ENCODE results near the gene DEDD. TPM values are rescaled to one million over a fixed set of nuclear protein-coding genes. Genes with fewer than 3 reads are reported as not detected.

Gene DEDD
- polyA plus RNA-seq, 4 donors = 22.7 to 31.8 (median 24.6) TPM

DNA sequence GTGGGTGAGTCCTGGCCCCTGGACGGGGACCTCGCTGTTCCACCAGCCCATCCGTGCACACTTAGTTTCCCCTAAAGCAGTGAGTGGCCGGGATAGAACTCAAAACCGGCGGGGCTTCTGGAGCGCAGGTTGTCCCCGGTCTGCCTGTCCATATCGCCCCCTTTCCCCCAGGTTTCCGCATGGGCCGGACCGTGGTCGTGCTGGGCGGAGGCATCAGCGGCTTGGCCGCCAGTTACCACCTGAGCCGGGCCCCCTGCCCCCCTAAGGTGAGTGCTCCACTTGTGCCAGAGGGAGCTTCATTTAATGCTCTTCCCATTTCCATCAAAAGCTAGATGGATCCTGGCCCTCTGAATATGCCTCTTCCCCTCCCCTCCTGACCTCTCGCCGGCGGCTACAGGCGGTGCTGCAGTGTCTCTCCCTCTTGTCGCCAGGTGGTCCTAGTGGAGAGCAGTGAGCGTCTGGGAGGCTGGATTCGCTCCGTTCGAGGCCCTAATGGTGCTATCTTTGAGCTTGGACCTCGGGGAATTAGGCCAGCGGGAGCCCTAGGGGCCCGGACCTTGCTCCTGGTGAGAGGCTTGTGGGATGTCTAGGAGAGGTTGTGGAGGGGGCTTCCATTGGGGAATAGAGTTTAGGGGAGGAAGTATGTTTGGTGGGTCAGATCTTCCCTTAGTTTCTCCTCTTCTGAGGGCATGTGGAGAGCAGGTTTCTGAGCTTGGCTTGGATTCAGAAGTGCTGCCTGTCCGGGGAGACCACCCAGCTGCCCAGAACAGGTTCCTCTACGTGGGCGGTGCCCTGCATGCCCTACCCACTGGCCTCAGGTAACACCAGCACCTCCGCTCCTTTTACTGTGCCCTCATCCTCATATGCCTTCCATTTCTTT lies 34.4 kb upstream of the DEDD start:
- DNase-seq (peak in 1 of 2 donors; percentile 42), FAIRE-seq (no peak)
- 6 to 8% (median 7%) methylated on average over 32 to 33 of the region's 33 CpGs for WGBS, 3 donors
- H3K36me3 ChIP-seq (ENCODE audit: control insufficient read depth in 3 of 3, insufficient read depth in 2 of 3, low read depth in 1 of 3, low read length in 3 of 3) = peaks cover 0 to 60% (median 2%) of the 10 kb centered on the region in 3 donors
- H3K4me1 ChIP-seq (ENCODE audit: control insufficient read depth in 3 of 3, insufficient read depth in 2 of 3, low read depth in 1 of 3, low read length in 2 of 3) = peaks cover 2 to 22% (median 3%) of the 10 kb centered on the region in 3 donors
- no peaks in the 10 kb centered on the region for H3K27me3 ChIP-seq (ENCODE audit: control insufficient read depth in 3 of 3, insufficient read depth in 3 of 3, low read length in 3 of 3)
- H3K9me3 ChIP-seq (ENCODE audit: control insufficient read depth in 2 of 2, insufficient read depth in 1 of 2, low read depth in 1 of 2, low read length in 1 of 2) = no peaks in the 10 kb centered on the region
- peak overlapping the region; percentile 42 to 61 (median 59) for H3K4me3 ChIP-seq (ENCODE audit: low read depth in 1 of 3, low read length in 3 of 3)
- peak overlapping the region; percentile 61 to 95 (median 90) for H3K27ac ChIP-seq (ENCODE audit: low read depth in 1 of 3, low read length in 2 of 3)

DNA sequence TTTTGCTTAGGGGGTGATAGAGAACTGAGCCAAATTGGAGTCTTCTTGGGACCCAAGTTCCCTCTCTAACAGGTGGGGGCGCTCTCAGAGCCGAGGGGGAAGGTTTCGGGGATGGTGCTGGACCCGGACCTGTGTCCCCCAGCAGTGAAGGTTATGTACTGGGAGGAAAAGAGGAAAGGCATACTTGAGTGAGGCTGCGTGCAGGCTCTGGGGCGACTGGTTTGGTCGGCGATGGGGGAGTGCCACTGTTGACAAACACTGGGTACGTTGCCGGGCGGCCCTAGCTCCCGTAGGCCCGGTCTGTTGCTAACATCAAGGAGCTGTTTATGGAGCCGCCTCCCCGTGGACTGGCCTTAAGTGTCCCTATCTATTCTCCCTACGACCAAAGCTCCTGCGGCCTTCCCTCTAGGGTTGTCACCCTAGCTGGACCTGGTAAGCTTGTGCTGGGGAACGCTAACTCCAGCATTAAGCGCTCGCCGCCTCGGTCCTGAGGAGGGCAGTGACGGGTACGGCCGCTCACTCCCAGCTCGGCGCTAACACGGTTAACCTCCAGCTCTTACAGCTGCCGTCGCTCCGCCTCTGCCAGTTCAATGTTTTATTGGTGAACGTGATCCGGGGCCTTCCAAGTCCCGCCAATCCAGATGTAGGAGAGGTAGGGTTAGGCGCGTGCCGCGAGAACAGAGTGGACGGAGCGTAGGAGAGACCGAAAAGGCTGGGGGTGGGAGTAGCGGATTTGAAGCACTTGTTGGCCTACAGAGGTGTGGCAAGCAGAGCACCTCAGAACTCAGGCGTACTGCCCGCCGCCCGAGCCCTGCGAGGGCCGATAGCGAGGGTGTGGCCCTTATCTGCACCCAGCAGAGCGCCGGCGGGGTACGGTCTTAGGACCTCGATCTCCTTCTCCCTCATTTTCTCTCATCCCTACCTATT lies 33.5 kb upstream of the DEDD start, which contains the start of gene PPOX:
Gene PPOX, plus strand, starts transcription at position 685 of the 927 bp plus-strand sequence. CDS start 422 bp downstream, outside the sequence.
- peaks cover 2 to 25% (median 3%) of the 10 kb centered on the region in 3 donors for H3K4me1 ChIP-seq (ENCODE audit: control insufficient read depth in 3 of 3, insufficient read depth in 2 of 3, low read depth in 1 of 3, low read length in 2 of 3)
- 0% methylated on average over 54 of the region's 54 CpGs for WGBS, 3 donors
- FAIRE-seq = no peak

DNA sequence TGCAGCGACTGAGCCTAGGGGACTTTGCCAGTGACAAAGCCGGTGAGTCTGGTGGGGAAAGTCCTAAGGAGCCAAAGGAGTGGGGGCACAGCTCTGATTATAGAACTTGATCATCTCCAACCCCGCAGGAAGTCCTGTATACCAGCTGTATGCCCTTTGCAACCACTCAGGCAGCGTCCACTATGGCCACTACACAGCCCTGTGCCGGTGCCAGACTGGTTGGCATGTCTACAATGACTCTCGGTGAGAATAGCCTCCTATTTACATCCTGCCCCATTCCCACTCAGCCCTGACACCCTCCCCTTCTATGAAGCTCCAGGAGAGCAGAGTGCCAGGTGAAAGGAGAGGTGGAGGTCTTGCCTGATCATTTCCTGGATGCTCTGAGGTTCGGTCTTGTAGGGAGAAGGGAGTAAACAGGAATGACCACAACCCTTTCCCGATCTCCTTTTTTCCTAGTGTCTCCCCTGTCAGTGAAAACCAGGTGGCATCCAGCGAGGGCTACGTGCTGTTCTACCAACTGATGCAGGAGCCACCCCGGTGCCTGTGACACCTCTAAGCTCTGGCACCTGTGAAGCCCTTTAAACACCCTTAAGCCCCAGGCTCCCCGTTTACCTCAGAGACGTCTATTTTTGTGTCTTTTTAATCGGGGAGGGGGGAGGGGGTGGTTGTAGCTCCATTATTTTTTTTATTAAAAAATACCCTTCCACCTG lies 32.6 kb upstream of the DEDD start:
- Histone ChIP-seq H3K36me3 (ENCODE audit: control insufficient read depth in 3 of 3, insufficient read depth in 2 of 3, low read depth in 1 of 3, low read length in 3 of 3) (peaks cover 0 to 57% (median 0%) of the 10 kb centered on the region in 3 donors), H3K9me3 (ENCODE audit: control insufficient read depth in 2 of 2, insufficient read depth in 1 of 2, low read depth in 1 of 2, low read length in 1 of 2) (no peaks in the 10 kb centered on the region), H3K27me3 (ENCODE audit: control insufficient read depth in 3 of 3, insufficient read depth in 3 of 3, low read length in 3 of 3) (no peaks in the 10 kb centered on the region), H3K4me3 (ENCODE audit: low read depth in 1 of 3, low read length in 3 of 3) (peak overlapping the region in 1 of 3 donors; percentile 59), H3K4me1 (ENCODE audit: control insufficient read depth in 3 of 3, insufficient read depth in 2 of 3, low read depth in 1 of 3, low read length in 2 of 3) (peaks cover 2 to 34% (median 3%) of the 10 kb centered on the region in 3 donors), H3K27ac (ENCODE audit: low read depth in 1 of 3, low read length in 2 of 3) (peak overlapping the region; percentile 69 to 95 (median 90))
- DNase-seq (no peak), FAIRE-seq (no peak)
- 56 to 67% (median 63%) methylated on average over 14 of the region's 14 CpGs for WGBS, 3 donors

More for the DNA sequence above, 33.5 kb upstream of the DEDD start, which contains the start of gene PPOX:
- H3K27me3 ChIP-seq (ENCODE audit: control insufficient read depth in 3 of 3, insufficient read depth in 3 of 3, low read length in 3 of 3) = no peaks in the 10 kb centered on the region
- no peaks in the 10 kb centered on the region for H3K9me3 ChIP-seq (ENCODE audit: control insufficient read depth in 2 of 2, insufficient read depth in 1 of 2, low read depth in 1 of 2, low read length in 1 of 2)
- peaks cover 0 to 59% (median under 1%) of the 10 kb centered on the region in 3 donors for H3K36me3 ChIP-seq (ENCODE audit: control insufficient read depth in 3 of 3, insufficient read depth in 2 of 3, low read depth in 1 of 3, low read length in 3 of 3)
- peak within 1 kb of the TSS; percentile 42 to 61 (median 59) for H3K4me3 ChIP-seq (ENCODE audit: low read depth in 1 of 3, low read length in 3 of 3)
- H3K27ac ChIP-seq (ENCODE audit: low read depth in 1 of 3, low read length in 2 of 3) = peak within 1 kb of the TSS; percentile 69 to 95 (median 90)
- DNase-seq = peak; percentile 98 to 99

DNA sequence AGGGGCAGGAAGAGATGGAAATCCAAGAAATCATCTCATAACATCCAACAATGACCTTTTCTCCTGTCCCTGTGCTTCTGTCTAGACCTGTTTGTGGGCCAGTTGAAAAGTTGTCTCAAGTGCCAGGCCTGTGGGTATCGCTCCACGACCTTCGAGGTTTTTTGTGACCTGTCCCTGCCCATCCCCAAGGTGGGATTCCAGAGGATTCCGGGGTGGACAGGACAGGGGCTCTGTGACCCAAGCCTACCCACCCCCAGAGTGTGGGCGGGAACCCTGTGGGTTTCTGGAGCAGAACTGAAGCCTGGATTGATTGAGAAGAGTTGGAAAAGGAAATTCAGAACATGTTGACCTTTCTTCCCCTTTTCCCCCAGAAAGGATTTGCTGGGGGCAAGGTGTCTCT lies 31.3 kb upstream of the DEDD start:
- no peak for FAIRE-seq
- H3K4me3 ChIP-seq (ENCODE audit: low read depth in 1 of 3, low read length in 3 of 3) = no peak overlapping the region
- no peak for DNase-seq
- WGBS, 3 donors = 91 to 93% (median 93%) methylated on average over 5 of the region's 5 CpGs
- H3K9me3 ChIP-seq (ENCODE audit: control insufficient read depth in 2 of 2, insufficient read depth in 1 of 2, low read depth in 1 of 2, low read length in 1 of 2) = no peaks in the 10 kb centered on the region
- H3K27ac ChIP-seq (ENCODE audit: low read depth in 1 of 3, low read length in 2 of 3) = no peak overlapping the region
- H3K4me1 ChIP-seq (ENCODE audit: control insufficient read depth in 3 of 3, insufficient read depth in 2 of 3, low read depth in 1 of 3, low read length in 2 of 3) = peaks cover 2 to 39% (median 3%) of the 10 kb centered on the region in 3 donors
- H3K27me3 ChIP-seq (ENCODE audit: control insufficient read depth in 3 of 3, insufficient read depth in 3 of 3, low read length in 3 of 3) = no peaks in the 10 kb centered on the region
- peaks cover 0 to 51% (median 0%) of the 10 kb centered on the region in 3 donors for H3K36me3 ChIP-seq (ENCODE audit: control insufficient read depth in 3 of 3, insufficient read depth in 2 of 3, low read depth in 1 of 3, low read length in 3 of 3)

DNA sequence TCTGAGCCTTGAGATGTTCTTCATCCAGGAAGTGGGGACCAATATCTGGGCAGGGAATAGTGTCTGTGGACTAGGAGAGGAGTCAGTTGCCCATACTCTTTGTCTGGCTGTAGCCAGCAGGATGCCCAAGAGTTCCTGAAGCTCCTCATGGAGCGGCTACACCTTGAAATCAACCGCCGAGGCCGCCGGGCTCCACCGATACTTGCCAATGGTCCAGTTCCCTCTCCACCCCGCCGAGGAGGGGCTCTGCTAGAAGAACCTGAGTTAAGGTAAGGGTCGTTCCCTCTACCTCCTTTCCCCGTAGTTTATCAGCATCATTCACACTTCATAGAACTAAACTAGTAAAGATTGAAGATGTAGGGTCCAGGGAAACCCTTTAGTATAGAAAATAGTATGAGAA lies 30.3 kb upstream of the DEDD start:
- WGBS, 3 donors = 92 to 95% (median 93%) methylated on average over 10 of the region's 10 CpGs
- FAIRE-seq (no peak), DNase-seq (no peak)
- Histone ChIP-seq H3K9me3 (ENCODE audit: control insufficient read depth in 2 of 2, insufficient read depth in 1 of 2, low read depth in 1 of 2, low read length in 1 of 2) (no peaks in the 10 kb centered on the region), H3K27me3 (ENCODE audit: control insufficient read depth in 3 of 3, insufficient read depth in 3 of 3, low read length in 3 of 3) (no peaks in the 10 kb centered on the region), H3K4me1 (ENCODE audit: control insufficient read depth in 3 of 3, insufficient read depth in 2 of 3, low read depth in 1 of 3, low read length in 2 of 3) (peaks cover 2 to 45% (median 3%) of the 10 kb centered on the region in 3 donors), H3K27ac (ENCODE audit: low read depth in 1 of 3, low read length in 2 of 3) (no peak overlapping the region), H3K36me3 (ENCODE audit: control insufficient read depth in 3 of 3, insufficient read depth in 2 of 3, low read depth in 1 of 3, low read length in 3 of 3) (peaks cover 0 to 51% (median 0%) of the 10 kb centered on the region in 3 donors), H3K4me3 (ENCODE audit: low read depth in 1 of 3, low read length in 3 of 3) (no peak overlapping the region)

DNA sequence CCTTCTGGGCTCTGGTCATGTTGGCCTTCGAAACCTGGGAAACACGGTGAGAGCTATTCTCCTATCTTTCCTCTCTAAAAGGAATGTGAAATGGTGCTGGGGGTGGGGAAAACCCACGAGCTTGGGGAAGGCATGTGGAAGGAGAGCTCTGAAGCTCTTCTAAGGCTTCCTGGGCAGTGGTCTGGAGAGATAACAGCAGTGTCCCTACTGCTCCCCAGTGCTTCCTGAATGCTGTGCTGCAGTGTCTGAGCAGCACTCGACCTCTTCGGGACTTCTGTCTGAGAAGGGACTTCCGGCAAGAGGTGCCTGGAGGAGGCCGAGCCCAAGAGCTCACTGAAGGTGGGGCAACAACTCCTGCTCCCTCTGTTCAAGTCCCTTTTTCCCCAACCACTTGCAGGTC lies 29.6 kb upstream of the DEDD start:
- Histone ChIP-seq H3K27ac (ENCODE audit: low read depth in 1 of 3, low read length in 2 of 3) (no peak overlapping the region), H3K27me3 (ENCODE audit: control insufficient read depth in 3 of 3, insufficient read depth in 3 of 3, low read length in 3 of 3) (no peaks in the 10 kb centered on the region), H3K4me3 (ENCODE audit: low read depth in 1 of 3, low read length in 3 of 3) (no peak overlapping the region), H3K9me3 (ENCODE audit: control insufficient read depth in 2 of 2, insufficient read depth in 1 of 2, low read depth in 1 of 2, low read length in 1 of 2) (no peaks in the 10 kb centered on the region), H3K4me1 (ENCODE audit: control insufficient read depth in 3 of 3, insufficient read depth in 2 of 3, low read depth in 1 of 3, low read length in 2 of 3) (peaks cover under 1 to 41% (median 2%) of the 10 kb centered on the region in 3 donors), H3K36me3 (ENCODE audit: control insufficient read depth in 3 of 3, insufficient read depth in 2 of 3, low read depth in 1 of 3, low read length in 3 of 3) (peaks cover 0 to 52% (median 0%) of the 10 kb centered on the region in 3 donors)
- 64 to 79% (median 65%) methylated on average over 7 of the region's 7 CpGs for WGBS, 3 donors
- DNase-seq (no peak), FAIRE-seq (no peak)

DNA sequence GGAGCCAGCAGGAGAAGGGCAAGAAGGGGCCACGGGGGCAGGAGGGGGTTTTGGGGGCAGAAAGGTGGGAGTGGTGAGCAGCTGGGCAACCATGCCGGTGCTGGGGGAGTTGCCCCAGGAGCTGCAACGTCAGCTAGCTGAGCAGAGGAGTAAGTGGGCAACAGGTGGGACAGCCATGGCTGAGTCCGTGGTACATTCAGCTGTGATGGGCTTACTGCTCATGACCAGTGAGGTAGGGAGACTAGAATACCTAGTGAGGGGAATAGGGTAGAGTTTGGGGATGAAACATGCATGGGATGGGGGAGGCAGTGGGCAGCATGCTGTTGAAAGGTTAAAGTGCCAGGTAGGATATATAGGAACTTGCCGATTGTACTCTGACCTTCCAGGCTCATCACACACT lies 29.2 kb upstream of the DEDD start:
- H3K36me3 ChIP-seq (ENCODE audit: control insufficient read depth in 3 of 3, insufficient read depth in 2 of 3, low read depth in 1 of 3, low read length in 3 of 3) = peaks cover 0 to 56% (median 0%) of the 10 kb centered on the region in 3 donors

More for the DNA sequence above, 29.2 kb upstream of the DEDD start:
- no peak overlapping the region for H3K27ac ChIP-seq (ENCODE audit: low read depth in 1 of 3, low read length in 2 of 3)
- H3K4me3 ChIP-seq (ENCODE audit: low read depth in 1 of 3, low read length in 3 of 3) = no peak overlapping the region
- no peak for DNase-seq
- H3K27me3 ChIP-seq (ENCODE audit: control insufficient read depth in 3 of 3, insufficient read depth in 3 of 3, low read length in 3 of 3) = no peaks in the 10 kb centered on the region
- no peak for FAIRE-seq
- WGBS, 3 donors = 75 to 88% (median 79%) methylated on average over 5 of the region's 5 CpGs
- H3K4me1 ChIP-seq (ENCODE audit: control insufficient read depth in 3 of 3, insufficient read depth in 2 of 3, low read depth in 1 of 3, low read length in 2 of 3) = peaks cover 0 to 38% (median 2%) of the 10 kb centered on the region in 3 donors
- no peaks in the 10 kb centered on the region for H3K9me3 ChIP-seq (ENCODE audit: control insufficient read depth in 2 of 2, insufficient read depth in 1 of 2, low read depth in 1 of 2, low read length in 1 of 2)

Measured in small intestine (tissue), 7 donors.